ENCODE measurements around the gene GPR108. TPM values are rescaled to one million over a fixed set of nuclear protein-coding genes. Genes with fewer than 3 reads are reported as not detected.
A peak's percentile ranks its signal among the peaks of the same experiment; 100 is the strongest.

The GPR108 gene
- total RNA-seq, 1 donor from 2014 or later, result 87.7 TPM

GRCh38 chr19:6730941-6731670 is 6.3 kb downstream of the GPR108 start:
- no peak for TF ChIP-seq CTCF (IDR thresholded peaks at IDR 0.05; ENCODE audit: insufficient read depth, low read length, severe bottlenecking)
- Histone ChIP-seq H3K36me3 (ENCODE audit: control insufficient read depth, insufficient read depth, low read length) (peaks cover 20% of the 10 kb centered on the region), H3K27me3 (ENCODE audit: control insufficient read depth, insufficient read depth, low read length) (no peaks in the 10 kb centered on the region), H3K4me3 (ENCODE audit: low read depth, low read length) (no peak overlapping the region)
- DNase-seq (ENCODE audit: low read depth) (no peak), FAIRE-seq (no peak)

- DNase-seq (ENCODE audit: low read depth), result peak; percentile 52
- TF ChIP-seq CTCF (IDR thresholded peaks at IDR 0.05; ENCODE audit: insufficient read depth, low read length, severe bottlenecking), result no peak
- FAIRE-seq, result no peak
- Histone ChIP-seq H3K27me3 (ENCODE audit: control insufficient read depth, insufficient read depth, low read length) (no peaks in the 10 kb centered on the region), H3K4me3 (ENCODE audit: low read depth, low read length) (peak overlapping the region; percentile 24), H3K36me3 (ENCODE audit: control insufficient read depth, insufficient read depth, low read length) (peaks cover 20% of the 10 kb centered on the region)
Observed at GRCh38 chr19:6730153-6730804, 7.1 kb downstream of the GPR108 start.

- FAIRE-seq, result no peak
Observed at GRCh38 chr19:6729573-6730152, 7.7 kb downstream of the GPR108 start.

GRCh38 chr19:6728346-6728745 is 9.0 kb downstream of the GPR108 start:
- Histone ChIP-seq H3K36me3 (ENCODE audit: control insufficient read depth, insufficient read depth, low read length) (peaks cover 14% of the 10 kb centered on the region), H3K27me3 (ENCODE audit: control insufficient read depth, insufficient read depth, low read length) (no peaks in the 10 kb centered on the region), H3K4me3 (ENCODE audit: low read depth, low read length) (no peak overlapping the region)
- DNase-seq (ENCODE audit: low read depth), result no peak
- FAIRE-seq, result no peak
- no peak for TF ChIP-seq CTCF (IDR thresholded peaks at IDR 0.05; ENCODE audit: insufficient read depth, low read length, severe bottlenecking)

More at GRCh38 chr19:6729573-6730152, 7.7 kb downstream of the GPR108 start:
- DNase-seq (ENCODE audit: low read depth), result no peak
- Histone ChIP-seq H3K4me3 (ENCODE audit: low read depth, low read length) (peak overlapping the region; percentile 24), H3K36me3 (ENCODE audit: control insufficient read depth, insufficient read depth, low read length) (peaks cover 20% of the 10 kb centered on the region), H3K27me3 (ENCODE audit: control insufficient read depth, insufficient read depth, low read length) (no peaks in the 10 kb centered on the region)
- TF ChIP-seq CTCF (IDR thresholded peaks at IDR 0.05; ENCODE audit: insufficient read depth, low read length, severe bottlenecking), result no peak

GRCh38 chr19:6725513-6726231 is 11.7 kb downstream of the GPR108 start:
- Histone ChIP-seq H3K4me3 (ENCODE audit: low read depth, low read length) (no peak overlapping the region), H3K36me3 (ENCODE audit: control insufficient read depth, insufficient read depth, low read length) (no peaks in the 10 kb centered on the region), H3K27me3 (ENCODE audit: control insufficient read depth, insufficient read depth, low read length) (no peaks in the 10 kb centered on the region)
- FAIRE-seq (no peak), DNase-seq (ENCODE audit: low read depth) (no peak)
- no peak for TF ChIP-seq CTCF (IDR thresholded peaks at IDR 0.05; ENCODE audit: insufficient read depth, low read length, severe bottlenecking)
